HEK293 (cell line): ENCODE data around the gene KATNB1.

Experiments
- CTCF ChIA-PET: fragments of 350-600 bp; formaldehyde crosslinking; extraction: SDS; loops from one replicate; lab custom pipeline; 2021; ENCODE audit warnings: antibody characterized with exemption; lab: Yijun Ruan, JAX
- POLR2A ChIA-PET: fragments of 300-600 bp; formaldehyde crosslinking; extraction: SDS; loops from one replicate; lab custom pipeline; 2020; ENCODE audit warnings: antibody characterized with exemption, inconsistent platforms; lab: Yijun Ruan, JAX
- H3K27ac ChIP-seq: fragments of 200-500 bp; sonication (Bioruptor generic); 2 replicates; pipeline ENCODE4 v1.5.1; 2014; ENCODE audit warnings: low read depth, low read length, control low read depth, inconsistent platforms; ENCODE audit errors: extremely low read depth
- H3K36me3 ChIP-seq, 2 experiments: fragments of 200-500 bp in 1 of 2; sonication (Bioruptor generic) in 1 of 2; 1 replicate in 1 of 2; 2 replicates in 1 of 2; pipeline ENCODE4 v1.5.1; 2014 to 2017; ENCODE audit warnings: inconsistent platforms in 2 of 2, low read length in 2 of 2; ENCODE audit not compliant: control insufficient read depth in 2 of 2, insufficient read depth in 1 of 2
- H3K4me1 ChIP-seq: fragments of 200-500 bp; sonication (Bioruptor generic); 2 replicates; pipeline ENCODE4 v1.5.1; 2014; ENCODE audit warnings: mild to moderate bottlenecking, low read length, inconsistent platforms; ENCODE audit not compliant: control insufficient read depth, insufficient read depth
- H3K4me3 ChIP-seq: 2 replicates; pipeline ENCODE4 v1.5.1; 2011; ENCODE audit warnings: low read depth, mild to moderate bottlenecking, control low read depth, low read length, moderate library complexity
- H3K9me3 ChIP-seq: fragments of 200-500 bp; sonication (Bioruptor generic); 2 replicates; pipeline ENCODE4 v1.5.1; 2014; ENCODE audit warnings: low read depth, low read length, inconsistent platforms; ENCODE audit not compliant: control insufficient read depth, insufficient read depth
- KLF9 ChIP-seq: fragments of 450-650 bp; formaldehyde crosslinking; IDR thresholded peaks from 2 replicates; pipeline ENCODE4 v1.5.1; 2016; ENCODE audit warnings: missing biosample characterization, missing genetic modification characterization, low read depth
- SCRT1 ChIP-seq: fragments of 450-650 bp; formaldehyde crosslinking; IDR thresholded peaks from 2 replicates; pipeline ENCODE4 v1.5.1; 2016; ENCODE audit warnings: missing biosample characterization, missing genetic modification characterization, borderline replicate concordance
- SP7 ChIP-seq: fragments of 450-650 bp; formaldehyde crosslinking; IDR thresholded peaks from 2 replicates; pipeline ENCODE4 v1.5.1; 2016; ENCODE audit warnings: missing biosample characterization, missing genetic modification characterization
- ZFP3 ChIP-seq: fragments of 450-650 bp; formaldehyde crosslinking; IDR thresholded peaks from 2 replicates; pipeline ENCODE4 v1.5.1; 2016; ENCODE audit warnings: low read depth, missing biosample characterization, missing genetic modification characterization
- ZNF114 ChIP-seq: fragments of 450-650 bp; formaldehyde crosslinking; IDR thresholded peaks from 2 replicates; pipeline ENCODE4 v1.5.0; 2017; ENCODE audit warnings: missing biosample characterization, missing genetic modification characterization
- ZNF155 ChIP-seq: fragments of 450-650 bp; formaldehyde crosslinking; IDR thresholded peaks from 2 replicates; pipeline ENCODE4 v1.5.1; 2016; ENCODE audit warnings: missing biosample characterization, missing genetic modification characterization
- ZNF169 ChIP-seq: fragments of 450-650 bp; formaldehyde crosslinking; IDR thresholded peaks from 2 replicates; pipeline ENCODE4 v1.5.1; 2016; ENCODE audit warnings: missing biosample characterization, missing genetic modification characterization
- ZNF2 ChIP-seq: fragments of 450-650 bp; formaldehyde crosslinking; IDR thresholded peaks from 2 replicates; pipeline ENCODE4 v1.5.1; 2016; ENCODE audit warnings: missing biosample characterization, missing genetic modification characterization
- ZNF223 ChIP-seq: fragments of 450-650 bp; formaldehyde crosslinking; IDR thresholded peaks from 2 replicates; pipeline ENCODE4 v1.5.1; 2016; ENCODE audit warnings: missing biosample characterization, missing genetic modification characterization
- ZNF248 ChIP-seq: fragments of 450-650 bp; formaldehyde crosslinking; IDR thresholded peaks from 2 replicates; pipeline ENCODE4 v1.5.1; 2017; ENCODE audit warnings: missing biosample characterization, missing genetic modification characterization
- ZNF26 ChIP-seq: fragments of 450-650 bp; formaldehyde crosslinking; IDR thresholded peaks from 2 replicates; pipeline ENCODE4 v1.5.1; 2016; ENCODE audit warnings: missing biosample characterization, missing genetic modification characterization
- ZNF274 ChIP-seq, 2 experiments: fragments of 200-500 bp in 1 of 2; fragments of 450-650 bp in 1 of 2; sonication (Bioruptor generic) in 1 of 2; formaldehyde crosslinking in 1 of 2; IDR thresholded peaks; 2 replicates each; pipeline versions ENCODE4 v1.5.1 to v1.6.1; 2014 to 2016; ENCODE audit warnings: borderline replicate concordance in 1 of 2, inconsistent platforms in 1 of 2, low read length in 1 of 2, missing biosample characterization in 1 of 2, missing genetic modification characterization in 1 of 2
- ZNF335 ChIP-seq: fragments of 450-650 bp; formaldehyde crosslinking; conservative IDR thresholded peaks from 2 replicates; pipeline ENCODE4 v1.5.1; 2016; ENCODE audit warnings: missing biosample characterization, missing genetic modification characterization
- ZNF350 ChIP-seq: fragments of 450-650 bp; formaldehyde crosslinking; IDR thresholded peaks from 2 replicates; pipeline ENCODE4 v1.5.0; 2017; ENCODE audit warnings: missing biosample characterization, mild to moderate bottlenecking, missing genetic modification characterization
- ZNF394 ChIP-seq: fragments of 450-650 bp; formaldehyde crosslinking; IDR thresholded peaks from 2 replicates; pipeline ENCODE4 v1.5.1; 2016; ENCODE audit warnings: missing biosample characterization, missing genetic modification characterization, mild to moderate bottlenecking, moderate library complexity, borderline replicate concordance
- ZNF555 ChIP-seq: fragments of 450-650 bp; formaldehyde crosslinking; conservative IDR thresholded peaks from 2 replicates; pipeline ENCODE4 v1.5.1; 2017; ENCODE audit warnings: missing biosample characterization, mild to moderate bottlenecking, missing genetic modification characterization, inconsistent platforms
- ZNF600 ChIP-seq: fragments of 450-650 bp; formaldehyde crosslinking; IDR thresholded peaks from 2 replicates; pipeline ENCODE4 v1.5.1; 2016; ENCODE audit warnings: missing biosample characterization, missing genetic modification characterization
- ZNF621 ChIP-seq: fragments of 450-650 bp; formaldehyde crosslinking; IDR thresholded peaks from 2 replicates; pipeline ENCODE4 v1.5.1; 2017; ENCODE audit warnings: missing biosample characterization, missing genetic modification characterization
- ZNF660 ChIP-seq: fragments of 450-650 bp; IDR thresholded peaks from 2 replicates; pipeline ENCODE4 v1.5.1; 2018; ENCODE audit warnings: missing biosample characterization, mild to moderate bottlenecking, missing genetic modification characterization
- TF ChIP-seq, protein P1 (sequence below): fragments of 450-650 bp; formaldehyde crosslinking; optimal IDR thresholded peaks from 2 replicates; pipeline ENCODE3; 2016; ENCODE audit warnings: missing biosample characterization, mild to moderate bottlenecking, missing genetic modification characterization
- TF ChIP-seq, protein P2 (sequence below): sonication (generic); formaldehyde crosslinking; IDR thresholded peaks from 2 replicates; pipeline ENCODE4 v1.8.1; 2022; ENCODE audit warnings: mild to moderate bottlenecking, moderate library complexity, missing genetic modification reagents

KATNB1 gene

GRCh38 chr16:57771141-57771785, 35.7 kb downstream of the KATNB1 start:
- no peaks in the 10 kb centered on the region for H3K9me3 ChIP-seq
- H3K4me3 ChIP-seq: no peak overlapping the region
- H3K36me3 ChIP-seq: peaks cover 0 to 13% of the 10 kb centered on the region in 2 experiments; a peak in 2 of 3 replicates
- ChIA-PET POLR2A (no interaction called here), CTCF (no interaction called here)
- H3K27ac ChIP-seq: no peak overlapping the region
- no peaks in the 10 kb centered on the region for H3K4me1 ChIP-seq
- no peak for TF ChIP-seq ZNF223 (tag by site-specific recombination)
- TF ChIP-seq ZNF274 (IDR thresholded peaks at IDR 0.05; ENCODE audit: low read length): no peak
- no peak for TF ChIP-seq ZNF274 (tag by site-specific recombination; IDR thresholded peaks at IDR 0.05; ENCODE audit: borderline replicate concordance)
- no peak for TF ChIP-seq ZNF350
- TF ChIP-seq ZNF2 (tag by site-specific recombination): no peak
- no peak for TF ChIP-seq ZNF660 (tag by site-specific recombination)
- no peak for TF ChIP-seq ZNF26 (tag by site-specific recombination)
- TF ChIP-seq, protein P1, sequence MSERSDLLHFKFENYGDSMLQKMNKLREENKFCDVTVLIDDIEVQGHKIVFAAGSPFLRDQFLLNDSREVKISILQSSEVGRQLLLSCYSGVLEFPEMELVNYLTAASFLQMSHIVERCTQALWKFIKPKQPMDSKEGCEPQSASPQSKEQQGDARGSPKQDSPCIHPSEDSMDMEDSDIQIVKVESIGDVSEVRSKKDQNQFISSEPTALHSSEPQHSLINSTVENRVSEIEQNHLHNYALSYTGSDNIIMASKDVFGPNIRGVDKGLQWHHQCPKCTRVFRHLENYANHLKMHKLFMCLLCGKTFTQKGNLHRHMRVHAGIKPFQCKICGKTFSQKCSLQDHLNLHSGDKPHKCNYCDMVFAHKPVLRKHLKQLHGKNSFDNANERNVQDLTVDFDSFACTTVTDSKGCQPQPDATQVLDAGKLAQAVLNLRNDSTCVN (tag by site-specific recombination): no peak
- no peak for TF ChIP-seq ZFP3
- no peak for TF ChIP-seq SCRT1 (tag by site-specific recombination)
- TF ChIP-seq KLF9 (tag by site-specific recombination): no peak
- no peak for TF ChIP-seq SP7
- TF ChIP-seq ZNF155 (tag by site-specific recombination): no peak
- no peak for TF ChIP-seq ZNF394 (tag by site-specific recombination)
- no peak for TF ChIP-seq ZNF621
- TF ChIP-seq ZNF555 (tag by site-specific recombination): no peak

- CTCF ChIA-PET: interaction anchor here (0.6 to 1.4 kb wide), 3 partner anchors 16 to 130 kb away, joined by 3 to 4 read pairs (median 3); no protein-coding TSS in a partner anchor
Measured at GRCh38 chr16:57773019-57773418, 37.4 kb downstream of the KATNB1 start.

More at GRCh38 chr16:57773019-57773418, 37.4 kb downstream of the KATNB1 start:
- no peak for TF ChIP-seq ZNF248 (tag by site-specific recombination)
- TF ChIP-seq, protein P2, sequence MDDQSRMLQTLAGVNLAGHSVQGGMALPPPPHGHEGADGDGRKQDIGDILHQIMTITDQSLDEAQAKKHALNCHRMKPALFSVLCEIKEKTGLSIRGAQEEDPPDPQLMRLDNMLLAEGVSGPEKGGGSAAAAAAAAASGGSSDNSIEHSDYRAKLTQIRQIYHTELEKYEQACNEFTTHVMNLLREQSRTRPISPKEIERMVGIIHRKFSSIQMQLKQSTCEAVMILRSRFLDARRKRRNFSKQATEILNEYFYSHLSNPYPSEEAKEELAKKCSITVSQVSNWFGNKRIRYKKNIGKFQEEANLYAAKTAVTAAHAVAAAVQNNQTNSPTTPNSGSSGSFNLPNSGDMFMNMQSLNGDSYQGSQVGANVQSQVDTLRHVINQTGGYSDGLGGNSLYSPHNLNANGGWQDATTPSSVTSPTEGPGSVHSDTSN (CRISPR knock-in tag): no peak
- TF ChIP-seq ZNF114: no peak
- no peak for TF ChIP-seq ZNF335 (tag by site-specific recombination)
- TF ChIP-seq ZNF600 (tag by site-specific recombination): 0 out of 2 replicates have a peak, but pooled peaks have one; percentile 17
- TF ChIP-seq ZNF169 (tag by site-specific recombination): no peak
- peaks cover 0 to 13% of the 10 kb centered on the region in 2 experiments; a peak in 2 of 3 replicates for H3K36me3 ChIP-seq
- H3K4me3 ChIP-seq: no peak overlapping the region
- no peaks in the 10 kb centered on the region for H3K9me3 ChIP-seq
- no peak overlapping the region for H3K27ac ChIP-seq
- POLR2A ChIA-PET: interaction anchor here (0.6 kb wide), 1 partner anchor 90 kb away, joined by 4 read pairs; no protein-coding TSS in a partner anchor
- no peaks in the 10 kb centered on the region for H3K4me1 ChIP-seq
